Small intestine (tissue), 7 donors: ENCODE results near the gene RTEL1. TPM values are rescaled to one million over a fixed set of nuclear protein-coding genes. Genes with fewer than 3 reads are reported as not detected.

Experiments
- DNase-seq, 2 donors: peaks; one replicate each; pipeline versions ENCODE4 v3.0.0 to v3.0.0-alpha.2; 2013
- FAIRE-seq: peaks from 2 replicates; lab custom pipeline; 2012; peaks lifted over from hg19 to GRCh38; lab: Jason Lieb, UNC
- H3K27ac ChIP-seq, 3 donors: one replicate each; pipeline ENCODE4 v1.5.1; 2013; ENCODE audit warnings: low read length in 2 of 3, mild to moderate bottlenecking in 2 of 3, control low read depth in 1 of 3, inconsistent platforms in 1 of 3, low read depth in 1 of 3, moderate library complexity in 1 of 3
- H3K27me3 ChIP-seq, 3 donors: one replicate each; pipeline ENCODE4 v1.6.1; 2013; ENCODE audit warnings: low read length in 3 of 3, inconsistent platforms in 1 of 3; ENCODE audit not compliant: control insufficient read depth in 3 of 3, insufficient read depth in 3 of 3
- H3K36me3 ChIP-seq, 3 donors: one replicate each; pipeline ENCODE4 v1.6.1; 2013; ENCODE audit warnings: low read length in 3 of 3, inconsistent platforms in 1 of 3, low read depth in 1 of 3, mild to moderate bottlenecking in 1 of 3, moderate library complexity in 1 of 3; ENCODE audit not compliant: control insufficient read depth in 3 of 3, insufficient read depth in 2 of 3
- H3K4me1 ChIP-seq, 3 donors: one replicate each; pipeline ENCODE4 v1.6.1; 2013; ENCODE audit warnings: low read length in 2 of 3, inconsistent platforms in 1 of 3, low read depth in 1 of 3, mild to moderate bottlenecking in 1 of 3, moderate library complexity in 1 of 3; ENCODE audit not compliant: control insufficient read depth in 3 of 3, insufficient read depth in 2 of 3
- H3K4me3 ChIP-seq, 3 donors: one replicate each; pipeline ENCODE4 v1.5.1; 2013; ENCODE audit warnings: low read length in 3 of 3, control low read depth in 1 of 3, inconsistent platforms in 1 of 3, low read depth in 1 of 3, mild to moderate bottlenecking in 1 of 3, moderate library complexity in 1 of 3
- H3K9me3 ChIP-seq, 2 donors: one replicate each; pipeline ENCODE4 v1.6.1; 2013; ENCODE audit warnings: low read depth in 1 of 2, low read length in 1 of 2; ENCODE audit not compliant: control insufficient read depth in 2 of 2, insufficient read depth in 1 of 2
- WGBS, 3 donors: extraction: QIAGEN DNeasy Blood & Tissue Kit; methylation state at CpG; one replicate each; pipeline ENCODE4 v1.1.7; 2013; 5-methylcytosine and 5-hydroxymethylcytosine counted together
- polyA plus RNA-seq, 4 donors: library from polyadenylated mRNA; stranded (reverse) in 3 of 4; unstranded in 1 of 4; fragments of 200-250 nt in 3 of 4; fragments of 120-200 nt in 1 of 4; gene quantifications; one replicate each; pipeline versions ENCODE4 v1.2.1 to v1.2.3, GENCODE V29; 2013
- donor health status: healthy with polysubstance abuse.
- donor health status: control.
- donor health status: control.
- donor health status: Bipolar disorder and iron deficiency.
- donor health status: healthy.

Gene RTEL1
- polyA plus RNA-seq, 4 donors: 3.5 to 15.0 (median 10.5) TPM

DNA sequence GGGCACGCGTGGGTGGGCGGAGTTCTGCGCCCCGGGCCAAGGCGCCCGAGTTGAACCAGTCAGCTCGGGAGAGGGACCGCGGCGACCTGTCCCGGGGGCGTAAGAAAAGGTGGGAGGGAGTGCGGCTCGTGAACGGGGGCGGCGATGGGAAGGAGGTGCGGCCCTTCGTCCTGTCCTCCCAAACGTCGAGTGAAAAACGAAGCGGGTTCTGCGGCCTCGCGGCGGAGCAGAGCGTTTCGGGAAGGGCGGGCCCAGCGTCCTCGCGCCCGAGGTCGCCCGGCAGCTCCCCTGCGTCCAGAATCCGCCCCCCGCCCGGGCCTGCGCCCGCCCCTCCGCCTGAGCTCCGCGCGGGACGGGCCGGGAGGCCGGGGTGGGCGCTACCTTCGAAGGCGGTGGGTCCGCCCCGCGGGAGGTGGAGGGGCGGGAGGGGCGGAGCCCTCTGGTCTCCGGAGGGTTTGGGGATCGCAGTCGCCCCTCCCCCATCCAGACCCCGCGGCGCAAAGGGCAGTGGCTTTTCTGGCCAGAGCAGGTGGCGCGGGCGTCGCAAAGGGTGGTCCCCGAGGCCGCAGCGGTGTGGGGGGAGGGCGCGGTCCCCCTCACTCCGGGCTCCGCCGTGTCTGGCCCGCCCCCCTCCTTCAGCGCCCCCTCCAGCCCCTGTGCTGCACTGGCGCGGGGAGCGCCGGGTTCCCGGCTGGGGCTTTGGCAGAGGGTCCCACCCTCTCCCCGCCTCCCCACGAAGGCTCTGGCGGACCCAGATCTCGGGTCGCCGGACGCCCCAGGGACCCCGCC, 5.7 kb upstream of the RTEL1 start:
- no peaks in the 10 kb centered on the region for H3K9me3 ChIP-seq
- no peak overlapping the region for H3K27ac ChIP-seq
- peaks cover 0 to 2% (median 0%) of the 10 kb centered on the region in 3 donors for H3K36me3 ChIP-seq
- no peak for FAIRE-seq
- DNase-seq: peak in 1 of 2 donors; percentile 39
- peak overlapping the region; percentile 20 to 59 (median 48) for H3K4me3 ChIP-seq
- H3K27me3 ChIP-seq: peaks cover 0 to 22% (median 0%) of the 10 kb centered on the region in 3 donors
- peaks cover 0 to 16% (median 0%) of the 10 kb centered on the region in 3 donors for H3K4me1 ChIP-seq
- 1 to 2% (median 2%) methylated on average over 63 to 90 of the region's 91 CpGs for WGBS, 3 donors

DNA sequence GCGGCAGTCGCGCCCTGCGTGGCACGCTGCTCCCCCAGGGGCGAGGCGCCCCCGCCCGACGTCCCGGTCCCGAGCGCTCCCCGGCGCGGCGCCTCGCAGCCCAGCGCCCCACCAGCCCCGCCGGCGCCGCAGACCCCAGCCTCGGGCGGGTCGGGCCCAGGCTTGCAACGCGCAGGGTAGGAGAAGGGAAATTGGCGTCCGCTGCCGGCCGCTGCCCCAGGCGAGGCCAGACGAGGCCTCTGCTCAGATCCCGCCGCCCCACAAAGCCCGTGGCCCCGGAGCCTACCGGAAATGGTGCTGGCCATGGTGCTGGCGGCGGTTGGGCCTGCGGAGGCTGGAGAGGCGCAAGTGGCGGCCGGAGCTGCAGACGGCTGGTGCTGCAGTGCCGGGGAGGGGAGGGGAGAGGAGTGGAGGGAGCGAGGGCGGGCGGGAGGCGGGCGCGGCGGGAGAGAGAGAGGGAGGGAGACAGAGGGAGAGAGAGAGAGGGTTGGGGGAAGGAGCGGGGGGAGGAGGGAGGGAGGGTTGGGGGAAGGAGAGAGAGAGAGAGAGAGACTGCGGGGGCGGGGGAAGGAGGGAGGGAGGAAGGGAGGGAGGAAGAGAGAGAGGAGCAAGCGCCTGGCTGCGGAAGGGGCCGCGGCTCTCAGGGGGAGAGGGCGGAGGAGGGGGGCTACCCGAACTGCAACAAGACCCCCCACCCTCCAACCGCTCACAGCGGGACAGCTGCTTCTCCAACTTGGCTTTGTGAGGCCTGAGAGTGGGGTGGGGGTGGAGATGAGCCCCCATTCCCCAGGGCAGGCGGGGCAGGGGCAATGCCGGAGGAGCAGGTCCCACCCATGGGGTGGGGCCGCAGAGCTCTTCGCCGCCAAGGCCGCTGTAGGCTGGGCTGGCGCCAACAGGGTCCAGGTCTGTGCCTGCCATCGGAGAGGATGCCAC, 4.8 kb upstream of the RTEL1 start, which contains the start of gene STMN3:
STMN3 (minus strand) TSS at position 384 of the 933 bp plus-strand sequence; CDS start at position 305, 79 bp downstream.
- peak within 1 kb of the TSS; percentile 42 to 59 (median 48) for H3K4me3 ChIP-seq
- 0 to 3% (median 1%) methylated on average over 37 to 73 of the region's 73 CpGs for WGBS, 3 donors
- H3K27ac ChIP-seq: peak within 1 kb of the TSS in 2 of 3 donors; percentile 45 to 72

GRCh38 chr20:63653974-63654668, 4.0 kb upstream of the RTEL1 start:
- Histone ChIP-seq H3K36me3 (no peaks in the 10 kb centered on the region), H3K9me3 (no peaks in the 10 kb centered on the region), H3K4me1 (peaks cover 0 to 23% (median 0%) of the 10 kb centered on the region in 3 donors), H3K4me3 (peak overlapping the region in 2 of 3 donors; percentile 39 to 42), H3K27me3 (peaks cover 0 to 22% (median 0%) of the 10 kb centered on the region in 3 donors), H3K27ac (peak overlapping the region in 2 of 3 donors; percentile 14 to 72)
- WGBS, 3 donors: 49 to 56% (median 52%) methylated on average over 14 to 15 of the region's 15 CpGs
- FAIRE-seq: no peak
- no peak for DNase-seq

More for the DNA sequence above, 4.8 kb upstream of the RTEL1 start, which contains the start of gene STMN3:
- no peaks in the 10 kb centered on the region for H3K9me3 ChIP-seq
- DNase-seq: peak; percentile 43 to 92
- peaks cover 0 to 22% (median 0%) of the 10 kb centered on the region in 3 donors for H3K27me3 ChIP-seq
- no peak for FAIRE-seq
- peaks cover 0 to 20% (median 0%) of the 10 kb centered on the region in 3 donors for H3K4me1 ChIP-seq
- H3K36me3 ChIP-seq: peaks cover 0 to 2% (median 0%) of the 10 kb centered on the region in 3 donors

- Histone ChIP-seq H3K27me3 (peaks cover 0 to 22% (median 0%) of the 10 kb centered on the region in 3 donors), H3K27ac (no peak overlapping the region), H3K36me3 (no peaks in the 10 kb centered on the region), H3K9me3 (no peaks in the 10 kb centered on the region), H3K4me3 (no peak overlapping the region), H3K4me1 (peaks cover 0 to 31% (median 2%) of the 10 kb centered on the region in 3 donors)
- FAIRE-seq (no peak), DNase-seq (no peak)
- WGBS, 3 donors: 65 to 79% (median 73%) methylated on average over 4 of the region's 4 CpGs
These were observed 2.9 kb upstream of the RTEL1 start for GRCh38 chr20:63655249-63655648.

DNA sequence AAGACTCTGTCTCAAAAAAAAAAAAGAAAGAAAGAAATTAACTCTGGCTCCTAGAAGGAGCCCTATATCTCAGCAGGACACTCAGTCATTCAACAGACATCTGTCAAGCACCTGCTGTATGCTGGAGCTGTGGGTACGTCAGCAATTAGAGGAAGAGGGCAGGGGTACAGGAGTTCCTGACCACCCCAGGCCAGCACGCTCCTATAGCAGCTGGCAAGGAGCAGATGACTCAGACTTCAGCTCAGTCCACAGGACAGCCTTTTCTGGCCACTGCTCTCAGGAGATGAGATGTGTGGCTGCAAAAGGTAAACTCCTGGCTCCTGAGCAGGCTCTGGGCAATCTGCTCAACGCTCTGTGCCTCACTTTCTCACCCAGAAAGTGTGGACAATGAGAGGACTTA, 1.7 kb upstream of the RTEL1 start:
- Histone ChIP-seq H3K4me3 (no peak overlapping the region), H3K27ac (no peak overlapping the region), H3K4me1 (peaks cover 0 to 31% (median 2%) of the 10 kb centered on the region in 3 donors), H3K27me3 (peaks cover 0 to 17% (median 0%) of the 10 kb centered on the region in 3 donors), H3K9me3 (no peaks in the 10 kb centered on the region), H3K36me3 (peaks cover 0 to 9% (median 0%) of the 10 kb centered on the region in 3 donors)
- DNase-seq: no peak
- WGBS, 3 donors: 77 to 88% (median 78%) methylated on average over 3 of the region's 3 CpGs
- no peak for FAIRE-seq

DNA sequence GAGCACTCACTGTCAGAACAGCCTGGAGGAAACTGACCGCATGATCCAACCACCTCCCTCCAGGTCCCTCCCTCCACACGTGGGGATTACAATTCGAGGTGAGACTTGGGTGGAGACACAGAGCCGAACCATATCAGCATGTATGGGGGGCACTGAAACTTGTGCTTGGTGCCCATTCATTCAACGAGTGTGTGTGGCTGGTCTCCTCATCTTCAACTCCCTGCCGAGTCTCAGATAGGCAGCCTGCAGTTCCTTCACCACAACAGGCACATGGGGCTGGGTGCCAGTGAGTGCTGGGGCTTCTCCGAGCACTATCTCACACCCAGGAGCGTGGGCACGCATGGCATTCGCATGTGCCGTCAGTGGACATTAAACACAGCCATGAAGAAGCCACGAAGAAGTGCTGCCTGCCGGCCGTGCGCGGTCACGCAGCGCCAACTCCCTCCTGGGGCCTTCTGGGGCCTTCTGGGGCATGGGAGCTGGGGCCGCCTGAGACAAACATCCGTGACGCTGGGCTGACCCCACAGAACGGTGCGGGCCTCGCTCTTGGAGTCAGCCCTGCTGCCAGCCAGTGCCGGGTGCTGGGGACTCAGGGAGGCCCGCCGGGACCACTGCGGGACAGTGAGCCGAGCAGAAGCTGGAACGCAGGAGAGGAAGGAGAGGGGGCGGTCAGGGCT, 714 bp upstream of the RTEL1 start:
- no peak for DNase-seq
- no peaks in the 10 kb centered on the region for H3K9me3 ChIP-seq
- WGBS, 3 donors: 46 to 69% (median 68%) methylated on average over 28 to 31 of the region's 31 CpGs
- peak overlapping the region in 1 of 3 donors; percentile 79 for H3K4me3 ChIP-seq
- H3K27me3 ChIP-seq: peaks cover 0 to 10% (median 0%) of the 10 kb centered on the region in 3 donors
- no peak for FAIRE-seq
- peak overlapping the region in 2 of 3 donors; percentile 70 to 72 for H3K27ac ChIP-seq
- peaks cover 0 to 26% (median 2%) of the 10 kb centered on the region in 3 donors for H3K4me1 ChIP-seq
- H3K36me3 ChIP-seq: peaks cover 0 to 19% (median 3%) of the 10 kb centered on the region in 3 donors

- DNase-seq (no peak), FAIRE-seq (no peak)
- Histone ChIP-seq H3K9me3 (no peaks in the 10 kb centered on the region), H3K4me3 (peak overlapping the region; percentile 37 to 79 (median 71)), H3K36me3 (peaks cover 2 to 32% (median 6%) of the 10 kb centered on the region in 3 donors), H3K27ac (peak overlapping the region in 2 of 3 donors; percentile 70 to 77), H3K4me1 (peaks cover 0 to 23% (median 2%) of the 10 kb centered on the region in 3 donors), H3K27me3 (peaks cover 0 to 4% (median 0%) of the 10 kb centered on the region in 3 donors)
- WGBS, 3 donors: 3 to 5% (median 3%) methylated on average over 24 to 25 of the region's 25 CpGs
These were observed 656 bp downstream of the RTEL1 start for GRCh38 chr20:63658749-63659187.
